HEK293 (cell line): ENCODE data around the gene KLHL17.
A peak's percentile ranks its signal among the peaks of the same experiment; 100 is the strongest.

Source experiments
- BCL11B ChIP-seq: fragments of 450-650 bp; formaldehyde crosslinking; IDR thresholded peaks from 2 replicates; pipeline ENCODE4 v1.5.1; 2016; ENCODE audit warnings: low read depth, missing biosample characterization, missing genetic modification characterization
- HOXD13 ChIP-seq: sonication (generic); formaldehyde crosslinking; IDR thresholded peaks from 2 replicates; pipeline ENCODE4 v1.8.0; 2022; ENCODE audit warnings: missing genetic modification reagents, borderline replicate concordance
- REPIN1 ChIP-seq: fragments of 450-650 bp; formaldehyde crosslinking; IDR thresholded peaks from 2 replicates; pipeline ENCODE4 v1.5.1; 2017; ENCODE audit warnings: missing biosample characterization, missing genetic modification characterization, low read depth
- SETDB1 ChIP-seq: IDR thresholded peaks from one replicate; pipeline ENCODE4 v1.6.1; 2017; ENCODE audit warnings: mild to moderate bottlenecking, low read length, moderate library complexity, mixed read lengths; ENCODE audit not compliant: insufficient read length
- SP2 ChIP-seq: fragments of 450-650 bp; formaldehyde crosslinking; IDR thresholded peaks from 2 replicates; pipeline ENCODE4 v1.5.1; 2016; ENCODE audit warnings: missing biosample characterization, missing genetic modification characterization
- SP7 ChIP-seq: fragments of 450-650 bp; formaldehyde crosslinking; IDR thresholded peaks from 2 replicates; pipeline ENCODE4 v1.5.1; 2016; ENCODE audit warnings: missing biosample characterization, missing genetic modification characterization
- TCF7L2 ChIP-seq: IDR thresholded peaks from 2 replicates; pipeline ENCODE4 v1.6.1; 2011; ENCODE audit warnings: low read depth, mild to moderate bottlenecking, inconsistent platforms, low read length, moderate library complexity, borderline replicate concordance
- YY2 ChIP-seq: fragments of 450-650 bp; formaldehyde crosslinking; IDR thresholded peaks from 2 replicates; pipeline ENCODE4 v1.5.1; 2016; ENCODE audit warnings: missing biosample characterization, missing genetic modification characterization
- ZBTB7A ChIP-seq: fragments of 450-650 bp; formaldehyde crosslinking; IDR thresholded peaks from 2 replicates; pipeline ENCODE4 v1.5.1; 2016; ENCODE audit warnings: low read depth, missing biosample characterization, missing genetic modification characterization
- ZIC2 ChIP-seq: fragments of 450-650 bp; formaldehyde crosslinking; IDR thresholded peaks from 2 replicates; pipeline ENCODE4 v1.5.1; 2016; ENCODE audit warnings: missing biosample characterization, missing genetic modification characterization
- ZNF155 ChIP-seq: fragments of 450-650 bp; formaldehyde crosslinking; IDR thresholded peaks from 2 replicates; pipeline ENCODE4 v1.5.1; 2016; ENCODE audit warnings: missing biosample characterization, missing genetic modification characterization
- ZNF169 ChIP-seq: fragments of 450-650 bp; formaldehyde crosslinking; IDR thresholded peaks from 2 replicates; pipeline ENCODE4 v1.5.1; 2016; ENCODE audit warnings: missing biosample characterization, missing genetic modification characterization
- ZNF174 ChIP-seq: fragments of 450-650 bp; formaldehyde crosslinking; IDR thresholded peaks from 2 replicates; pipeline ENCODE4 v1.5.0; 2017; ENCODE audit warnings: missing biosample characterization, mild to moderate bottlenecking, missing genetic modification characterization
- ZNF239 ChIP-seq: fragments of 450-650 bp; formaldehyde crosslinking; IDR thresholded peaks from 2 replicates; pipeline ENCODE4 v1.5.1; 2016; ENCODE audit warnings: missing biosample characterization, missing genetic modification characterization
- ZNF24 ChIP-seq: fragments of 450-650 bp; formaldehyde crosslinking; IDR thresholded peaks from 2 replicates; pipeline ENCODE4 v1.5.1; 2016; ENCODE audit warnings: missing biosample characterization, missing genetic modification characterization
- ZNF350 ChIP-seq: fragments of 450-650 bp; formaldehyde crosslinking; IDR thresholded peaks from 2 replicates; pipeline ENCODE4 v1.5.0; 2017; ENCODE audit warnings: missing biosample characterization, mild to moderate bottlenecking, missing genetic modification characterization
- ZNF37A ChIP-seq: fragments of 450-650 bp; IDR thresholded peaks from 2 replicates; pipeline ENCODE4 v1.5.1; 2018; ENCODE audit warnings: missing biosample characterization, missing genetic modification characterization
- ZNF426 ChIP-seq: fragments of 450-650 bp; formaldehyde crosslinking; IDR thresholded peaks from 2 replicates; pipeline ENCODE4 v1.5.1; 2017; ENCODE audit warnings: missing biosample characterization, missing genetic modification characterization, mild to moderate bottlenecking, inconsistent platforms, moderate library complexity
- ZNF473 ChIP-seq: fragments of 450-650 bp; formaldehyde crosslinking; IDR thresholded peaks from 2 replicates; pipeline ENCODE4 v1.5.1; 2017; ENCODE audit warnings: missing biosample characterization, missing genetic modification characterization
- ZNF48 ChIP-seq: fragments of 450-650 bp; formaldehyde crosslinking; IDR thresholded peaks from 2 replicates; pipeline ENCODE4 v1.5.1; 2016; ENCODE audit warnings: missing biosample characterization, missing genetic modification characterization
- ZNF626 ChIP-seq: fragments of 450-650 bp; sonication (Bioruptor Pico); formaldehyde crosslinking; IDR thresholded peaks from 2 replicates; pipeline ENCODE4 v1.5.1; 2018; ENCODE audit warnings: missing biosample characterization, missing genetic modification characterization, inconsistent platforms
- ZNF843 ChIP-seq: fragments of 450-650 bp; formaldehyde crosslinking; IDR thresholded peaks from 2 replicates; pipeline ENCODE4 v1.5.1; 2016; ENCODE audit warnings: missing biosample characterization, missing genetic modification characterization
- TF ChIP-seq, protein P1 (sequence below): fragments of 450-650 bp; formaldehyde crosslinking; IDR thresholded peaks from 2 replicates; pipeline ENCODE4 v1.5.1; 2016; ENCODE audit warnings: missing biosample characterization, missing genetic modification characterization
- TF ChIP-seq, protein P2 (sequence below): fragments of 450-650 bp; formaldehyde crosslinking; IDR thresholded peaks from 2 replicates; pipeline ENCODE4 v1.5.1; 2017; ENCODE audit warnings: missing biosample characterization, missing genetic modification characterization
- TF ChIP-seq, protein P3 (sequence below): fragments of 450-650 bp; formaldehyde crosslinking; IDR thresholded peaks from 2 replicates; pipeline ENCODE4 v1.5.1; 2016; ENCODE audit warnings: missing biosample characterization, missing genetic modification characterization
- TF ChIP-seq, protein P4 (sequence below): fragments of 450-650 bp; formaldehyde crosslinking; IDR thresholded peaks from 2 replicates; pipeline ENCODE4 v1.5.1; 2016; ENCODE audit warnings: missing biosample characterization, missing genetic modification characterization, borderline replicate concordance
- TF ChIP-seq, protein P5 (sequence below): fragments of 450-650 bp; formaldehyde crosslinking; IDR thresholded peaks from 2 replicates; pipeline ENCODE4 v1.5.1; 2016; ENCODE audit warnings: missing biosample characterization, missing genetic modification characterization
- TF ChIP-seq, protein P6 (sequence below): fragments of 450-650 bp; formaldehyde crosslinking; IDR thresholded peaks from 2 replicates; pipeline ENCODE4 v1.5.1; 2017; ENCODE audit warnings: missing biosample characterization, missing genetic modification characterization
- TF ChIP-seq, protein P7 (sequence below): fragments of 450-650 bp; formaldehyde crosslinking; IDR thresholded peaks from 2 replicates; pipeline ENCODE4 v1.5.1; 2017; ENCODE audit warnings: missing biosample characterization, mild to moderate bottlenecking, missing genetic modification characterization, moderate library complexity

The KLHL17 gene

DNA sequence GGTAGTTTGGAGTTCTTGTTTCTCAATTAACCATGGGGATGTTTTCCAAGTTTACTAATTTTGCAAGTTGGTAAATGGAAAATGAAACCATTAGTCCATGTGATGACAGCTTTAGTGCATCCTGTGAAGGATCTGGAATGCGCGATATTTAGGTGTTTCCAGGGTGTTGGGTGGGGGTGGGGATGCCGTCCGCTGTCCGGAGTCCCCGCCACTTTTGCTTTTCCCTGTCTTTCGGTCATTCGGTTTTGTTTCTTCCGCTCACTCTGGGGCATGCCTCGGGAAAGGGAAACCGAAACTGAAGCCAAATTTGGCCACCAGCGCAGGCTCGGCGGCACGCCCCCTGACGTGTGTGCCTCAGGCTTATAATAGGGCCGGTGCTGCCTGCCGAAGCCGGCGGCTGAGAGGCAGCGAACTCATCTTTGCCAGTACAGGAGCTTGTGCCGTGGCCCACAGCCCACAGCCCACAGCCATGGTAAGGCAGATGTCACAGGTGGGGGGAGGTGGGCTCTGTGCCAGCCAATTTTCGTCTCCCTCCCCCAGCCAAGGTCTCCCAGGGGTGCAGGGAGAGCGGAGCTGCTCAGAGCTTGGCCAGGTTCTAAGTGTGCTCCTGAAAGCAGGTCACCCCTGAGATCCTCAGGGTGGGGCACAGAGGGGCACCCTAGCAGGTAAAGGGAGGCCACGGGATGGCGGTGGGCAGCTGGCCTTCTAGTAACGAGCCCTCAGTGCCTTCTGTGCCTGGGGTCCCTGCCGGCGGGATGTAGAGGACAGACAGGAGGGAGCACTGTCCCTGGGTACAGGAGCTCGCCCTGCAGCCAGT, 52.9 kb downstream of the KLHL17 start, which contains the start of gene ISG15 (continued):
- TF ChIP-seq, protein P1, sequence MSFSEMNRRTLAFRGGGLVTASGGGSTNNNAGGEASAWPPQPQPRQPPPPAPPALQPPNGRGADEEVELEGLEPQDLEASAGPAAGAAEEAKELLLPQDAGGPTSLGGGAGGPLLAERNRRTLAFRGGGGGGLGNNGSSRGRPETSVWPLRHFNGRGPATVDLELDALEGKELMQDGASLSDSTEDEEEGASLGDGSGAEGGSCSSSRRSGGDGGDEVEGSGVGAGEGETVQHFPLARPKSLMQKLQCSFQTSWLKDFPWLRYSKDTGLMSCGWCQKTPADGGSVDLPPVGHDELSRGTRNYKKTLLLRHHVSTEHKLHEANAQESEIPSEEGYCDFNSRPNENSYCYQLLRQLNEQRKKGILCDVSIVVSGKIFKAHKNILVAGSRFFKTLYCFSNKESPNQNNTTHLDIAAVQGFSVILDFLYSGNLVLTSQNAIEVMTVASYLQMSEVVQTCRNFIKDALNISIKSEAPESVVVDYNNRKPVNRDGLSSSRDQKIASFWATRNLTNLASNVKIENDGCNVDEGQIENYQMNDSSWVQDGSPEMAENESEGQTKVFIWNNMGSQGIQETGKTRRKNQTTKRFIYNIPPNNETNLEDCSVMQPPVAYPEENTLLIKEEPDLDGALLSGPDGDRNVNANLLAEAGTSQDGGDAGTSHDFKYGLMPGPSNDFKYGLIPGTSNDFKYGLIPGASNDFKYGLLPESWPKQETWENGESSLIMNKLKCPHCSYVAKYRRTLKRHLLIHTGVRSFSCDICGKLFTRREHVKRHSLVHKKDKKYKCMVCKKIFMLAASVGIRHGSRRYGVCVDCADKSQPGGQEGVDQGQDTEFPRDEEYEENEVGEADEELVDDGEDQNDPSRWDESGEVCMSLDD (tag by site-specific recombination): no peak
- no peak for TF ChIP-seq ZNF239 (tag by site-specific recombination)
- TF ChIP-seq, protein P2, sequence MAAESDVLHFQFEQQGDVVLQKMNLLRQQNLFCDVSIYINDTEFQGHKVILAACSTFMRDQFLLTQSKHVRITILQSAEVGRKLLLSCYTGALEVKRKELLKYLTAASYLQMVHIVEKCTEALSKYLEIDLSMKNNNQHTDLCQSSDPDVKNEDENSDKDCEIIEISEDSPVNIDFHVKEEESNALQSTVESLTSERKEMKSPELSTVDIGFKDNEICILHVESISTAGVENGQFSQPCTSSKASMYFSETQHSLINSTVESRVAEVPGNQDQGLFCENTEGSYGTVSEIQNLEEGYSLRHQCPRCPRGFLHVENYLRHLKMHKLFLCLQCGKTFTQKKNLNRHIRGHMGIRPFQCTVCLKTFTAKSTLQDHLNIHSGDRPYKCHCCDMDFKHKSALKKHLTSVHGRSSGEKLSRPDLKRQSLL: no peak
- no peak for TF ChIP-seq SETDB1
- peak; percentile 84 for TF ChIP-seq SP7 (tag by site-specific recombination)
- TF ChIP-seq BCL11B (tag by site-specific recombination): peak; percentile 49; the same call in 1 of the 2 replicates
- TF ChIP-seq, protein P3, sequence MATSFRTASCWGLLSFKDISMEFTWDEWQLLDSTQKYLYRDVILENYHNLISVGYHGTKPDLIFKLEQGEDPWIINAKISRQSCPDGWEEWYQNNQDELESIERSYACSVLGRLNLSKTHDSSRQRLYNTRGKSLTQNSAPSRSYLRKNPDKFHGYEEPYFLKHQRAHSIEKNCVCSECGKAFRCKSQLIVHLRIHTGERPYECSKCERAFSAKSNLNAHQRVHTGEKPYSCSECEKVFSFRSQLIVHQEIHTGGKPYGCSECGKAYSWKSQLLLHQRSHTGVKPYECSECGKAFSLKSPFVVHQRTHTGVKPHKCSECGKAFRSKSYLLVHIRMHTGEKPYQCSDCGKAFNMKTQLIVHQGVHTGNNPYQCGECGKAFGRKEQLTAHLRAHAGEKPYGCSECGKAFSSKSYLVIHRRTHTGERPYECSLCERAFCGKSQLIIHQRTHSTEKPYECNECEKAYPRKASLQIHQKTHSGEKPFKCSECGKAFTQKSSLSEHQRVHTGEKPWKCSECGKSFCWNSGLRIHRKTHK (tag by site-specific recombination): no peak
- TF ChIP-seq ZNF350: no peak
- TF ChIP-seq ZBTB7A (tag by site-specific recombination): 0 out of 2 replicates have a peak, but pooled peaks have one; percentile 23
- no peak for TF ChIP-seq ZNF169 (tag by site-specific recombination)
- TF ChIP-seq, protein P4, sequence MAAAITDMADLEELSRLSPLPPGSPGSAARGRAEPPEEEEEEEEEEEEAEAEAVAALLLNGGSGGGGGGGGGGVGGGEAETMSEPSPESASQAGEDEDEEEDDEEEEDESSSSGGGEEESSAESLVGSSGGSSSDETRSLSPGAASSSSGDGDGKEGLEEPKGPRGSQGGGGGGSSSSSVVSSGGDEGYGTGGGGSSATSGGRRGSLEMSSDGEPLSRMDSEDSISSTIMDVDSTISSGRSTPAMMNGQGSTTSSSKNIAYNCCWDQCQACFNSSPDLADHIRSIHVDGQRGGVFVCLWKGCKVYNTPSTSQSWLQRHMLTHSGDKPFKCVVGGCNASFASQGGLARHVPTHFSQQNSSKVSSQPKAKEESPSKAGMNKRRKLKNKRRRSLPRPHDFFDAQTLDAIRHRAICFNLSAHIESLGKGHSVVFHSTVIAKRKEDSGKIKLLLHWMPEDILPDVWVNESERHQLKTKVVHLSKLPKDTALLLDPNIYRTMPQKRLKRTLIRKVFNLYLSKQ (tag by site-specific recombination): no peak
- TF ChIP-seq ZNF155: no peak
- TF ChIP-seq ZNF843 (tag by site-specific recombination): no peak
- no peak for TF ChIP-seq HOXD13 (CRISPR knock-in tag)
- no peak for TF ChIP-seq ZNF473 (tag by site-specific recombination)
- no peak for TF ChIP-seq ZNF24 (tag by site-specific recombination)
- TF ChIP-seq, protein P5, sequence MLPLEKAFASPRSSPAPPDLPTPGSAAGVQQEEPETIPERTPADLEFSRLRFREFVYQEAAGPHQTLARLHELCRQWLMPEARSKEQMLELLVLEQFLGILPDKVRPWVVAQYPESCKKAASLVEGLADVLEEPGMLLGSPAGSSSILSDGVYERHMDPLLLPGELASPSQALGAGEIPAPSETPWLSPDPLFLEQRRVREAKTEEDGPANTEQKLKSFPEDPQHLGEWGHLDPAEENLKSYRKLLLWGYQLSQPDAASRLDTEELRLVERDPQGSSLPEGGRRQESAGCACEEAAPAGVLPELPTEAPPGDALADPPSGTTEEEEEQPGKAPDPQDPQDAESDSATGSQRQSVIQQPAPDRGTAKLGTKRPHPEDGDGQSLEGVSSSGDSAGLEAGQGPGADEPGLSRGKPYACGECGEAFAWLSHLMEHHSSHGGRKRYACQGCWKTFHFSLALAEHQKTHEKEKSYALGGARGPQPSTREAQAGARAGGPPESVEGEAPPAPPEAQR (tag by site-specific recombination): no peak
- TF ChIP-seq ZIC2 (tag by site-specific recombination): 0 out of 2 replicates have a peak, but pooled peaks have one; percentile 6
- no peak for TF ChIP-seq ZNF626 (tag by site-specific recombination)
- TF ChIP-seq ZNF426: no peak
- TF ChIP-seq, protein P6, sequence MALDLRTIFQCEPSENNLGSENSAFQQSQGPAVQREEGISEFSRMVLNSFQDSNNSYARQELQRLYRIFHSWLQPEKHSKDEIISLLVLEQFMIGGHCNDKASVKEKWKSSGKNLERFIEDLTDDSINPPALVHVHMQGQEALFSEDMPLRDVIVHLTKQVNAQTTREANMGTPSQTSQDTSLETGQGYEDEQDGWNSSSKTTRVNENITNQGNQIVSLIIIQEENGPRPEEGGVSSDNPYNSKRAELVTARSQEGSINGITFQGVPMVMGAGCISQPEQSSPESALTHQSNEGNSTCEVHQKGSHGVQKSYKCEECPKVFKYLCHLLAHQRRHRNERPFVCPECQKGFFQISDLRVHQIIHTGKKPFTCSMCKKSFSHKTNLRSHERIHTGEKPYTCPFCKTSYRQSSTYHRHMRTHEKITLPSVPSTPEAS: no peak
- no peak for TF ChIP-seq YY2 (tag by site-specific recombination)
- TF ChIP-seq ZNF48 (tag by site-specific recombination): no peak
- no peak for TF ChIP-seq TCF7L2
- TF ChIP-seq, protein P7, sequence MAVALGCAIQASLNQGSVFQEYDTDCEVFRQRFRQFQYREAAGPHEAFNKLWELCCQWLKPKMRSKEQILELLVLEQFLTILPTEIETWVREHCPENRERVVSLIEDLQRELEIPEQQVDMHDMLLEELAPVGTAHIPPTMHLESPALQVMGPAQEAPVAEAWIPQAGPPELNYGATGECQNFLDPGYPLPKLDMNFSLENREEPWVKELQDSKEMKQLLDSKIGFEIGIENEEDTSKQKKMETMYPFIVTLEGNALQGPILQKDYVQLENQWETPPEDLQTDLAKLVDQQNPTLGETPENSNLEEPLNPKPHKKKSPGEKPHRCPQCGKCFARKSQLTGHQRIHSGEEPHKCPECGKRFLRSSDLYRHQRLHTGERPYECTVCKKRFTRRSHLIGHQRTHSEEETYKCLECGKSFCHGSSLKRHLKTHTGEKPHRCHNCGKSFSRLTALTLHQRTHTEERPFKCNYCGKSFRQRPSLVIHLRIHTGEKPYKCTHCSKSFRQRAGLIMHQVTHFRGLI (tag by site-specific recombination): no peak
- peak; percentile 37 for TF ChIP-seq SP2 (tag by site-specific recombination)
- TF ChIP-seq REPIN1 (tag by site-specific recombination): no peak
- no peak for TF ChIP-seq ZNF37A (tag by site-specific recombination)
- no peak for TF ChIP-seq ZNF174 (tag by site-specific recombination)
